ENCODE measurements around the gene SMIM43.

SMIM43 gene

DNA sequence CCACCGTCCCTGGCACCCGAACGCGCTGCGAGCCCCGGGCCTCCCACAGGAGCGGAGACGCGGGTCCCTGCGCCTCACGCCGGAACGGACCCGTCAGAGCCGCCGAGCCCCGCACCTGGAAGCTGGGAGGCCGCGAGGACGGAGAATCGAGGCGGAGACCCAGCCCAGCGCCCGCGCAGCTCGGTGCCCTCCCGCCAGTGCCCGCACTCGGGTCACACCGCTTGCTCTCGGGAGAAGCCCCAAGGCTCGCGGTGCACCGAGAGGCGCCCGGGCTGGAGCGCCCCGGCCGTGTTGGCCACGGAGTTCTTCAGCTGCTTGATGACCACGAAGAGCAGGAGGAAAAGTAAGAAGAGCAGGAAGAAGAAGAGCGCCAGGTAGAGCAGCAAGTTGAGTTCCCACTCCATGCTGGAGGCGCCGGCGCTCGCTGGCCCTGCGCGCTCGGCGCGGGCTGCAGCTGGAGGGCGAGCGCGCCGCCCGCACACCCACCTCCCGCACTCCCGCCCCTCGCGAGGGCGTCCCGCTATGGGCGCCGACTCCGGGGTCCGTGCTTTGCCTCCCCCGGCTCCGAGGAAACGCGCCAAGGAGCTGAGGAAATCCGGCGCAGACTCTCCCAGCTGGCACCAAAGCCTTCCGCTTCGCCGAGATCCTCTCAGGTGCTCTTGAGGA, at the start of gene SMIM43:
Gene SMIM43, minus strand, starts transcription at position 463 of the 666 bp plus-strand sequence. Its CDS starts 59 bp downstream, at position 404.
- DNase-seq = no peak

DNA sequence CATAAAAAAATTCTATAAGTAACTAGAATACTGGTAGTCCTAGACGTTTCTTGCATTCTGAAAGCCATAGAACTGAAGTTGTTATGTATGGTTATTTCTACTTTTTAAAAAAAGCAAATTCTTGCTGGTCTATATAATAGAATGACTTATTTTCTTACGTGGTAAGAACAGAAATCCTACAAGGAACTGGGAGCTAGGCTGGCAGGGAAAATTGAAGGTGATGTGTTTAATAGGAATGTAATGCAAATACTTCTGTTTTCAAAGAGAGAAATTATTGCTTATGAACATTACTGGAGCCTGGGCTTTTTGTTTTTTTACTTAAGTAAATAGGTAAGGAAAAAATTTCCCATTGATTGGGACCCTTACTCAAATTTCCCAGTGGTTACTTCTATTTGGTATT, 49.8 kb upstream of the SMIM43 start:
- no peak for DNase-seq

DNA sequence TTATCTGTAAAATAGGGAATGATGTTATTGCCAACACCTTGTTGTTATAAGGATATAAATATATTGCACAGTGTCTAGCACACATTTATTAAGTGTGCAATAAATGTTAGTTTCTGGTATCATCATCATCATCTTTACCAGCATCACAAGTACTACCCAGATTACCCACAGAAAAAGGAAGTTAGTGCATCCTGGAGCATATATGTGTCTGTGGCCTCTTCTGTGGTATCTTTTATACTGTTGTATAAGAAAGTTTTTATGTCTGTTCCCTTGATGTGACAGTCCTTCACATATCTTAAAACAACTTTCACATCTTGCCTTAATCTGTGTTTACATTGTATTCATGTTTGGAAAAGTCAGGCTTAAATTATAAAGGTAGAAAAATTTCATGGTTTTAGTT, 46.2 kb upstream of the SMIM43 start:
- no peak for DNase-seq

DNA sequence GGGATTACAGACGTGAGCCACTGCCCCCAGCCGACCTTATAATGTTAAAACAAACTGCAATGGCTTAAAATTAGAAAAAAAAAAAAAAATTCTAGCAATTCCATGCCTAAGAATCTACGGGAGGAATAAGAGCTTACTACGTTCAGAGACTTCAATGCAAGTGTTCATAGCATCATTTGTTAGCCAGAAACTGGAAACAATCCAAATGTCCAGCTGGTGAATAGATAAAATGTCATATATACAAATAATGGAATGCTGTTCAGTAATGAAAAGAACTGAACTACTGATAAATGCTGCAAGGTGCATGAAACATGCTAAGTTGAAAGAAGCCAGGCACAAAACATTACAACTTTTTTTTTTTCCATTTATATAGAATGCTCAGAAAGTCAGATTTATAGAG, 41.4 kb upstream of the SMIM43 start:
- no peak for DNase-seq

DNA sequence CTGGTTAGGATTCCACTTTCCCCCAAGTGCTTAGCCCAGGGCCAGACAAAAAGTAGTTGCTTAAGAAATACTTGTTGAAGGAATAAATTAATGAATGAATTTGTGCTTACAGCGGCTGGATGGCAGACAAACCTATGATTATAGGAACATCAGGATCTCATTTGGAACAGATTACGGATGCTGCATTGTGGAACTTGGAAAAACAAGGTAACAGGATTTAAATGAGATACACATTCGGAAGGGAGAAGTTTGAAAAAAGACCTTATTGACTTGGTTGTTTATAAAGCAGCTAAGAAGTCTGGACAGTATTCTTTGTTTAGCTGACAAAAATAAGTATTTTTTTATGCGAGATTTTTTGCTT, 36.7 kb upstream of the SMIM43 start:
- DNase-seq = no peak

DNA sequence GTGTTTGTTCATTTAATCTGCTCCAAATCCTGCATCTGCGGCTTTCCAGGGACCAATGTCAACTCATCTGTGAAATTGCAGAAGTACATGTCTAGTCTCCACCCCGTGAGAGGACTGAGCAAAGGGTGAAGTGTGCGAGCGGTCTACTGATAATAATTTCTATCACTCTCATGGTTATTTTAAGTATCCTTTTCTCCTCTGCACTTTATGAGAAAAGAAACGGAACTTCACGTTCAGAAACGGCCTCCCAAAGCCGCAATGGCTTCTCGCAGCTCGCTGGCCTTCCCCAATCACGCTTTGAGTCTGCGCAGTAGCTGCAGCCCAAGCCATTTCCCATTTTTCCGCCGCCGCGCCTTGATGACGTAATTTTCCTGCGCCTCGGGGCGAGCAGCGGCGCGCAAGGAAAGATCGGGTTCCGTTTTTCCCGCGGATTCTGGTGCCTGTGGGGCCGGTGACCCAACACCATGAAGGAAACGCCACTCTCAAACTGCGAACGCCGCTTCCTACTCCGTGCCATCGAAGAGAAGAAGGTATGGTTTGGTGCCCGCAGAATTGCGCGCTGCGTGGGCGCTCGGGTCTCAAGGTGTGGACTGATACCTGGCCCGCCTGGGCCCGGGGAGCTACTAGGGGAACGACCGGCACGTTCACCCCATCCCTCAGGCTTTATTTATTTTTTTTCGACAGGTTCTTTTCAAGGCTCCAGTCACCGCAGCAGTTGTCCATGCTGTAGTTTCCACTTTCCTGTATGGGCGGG, 36.2 kb upstream of the SMIM43 start, which contains the start of gene EXOSC9:
Gene EXOSC9, plus strand, starts transcription at position 363 of the 754 bp plus-strand sequence. Its CDS starts 102 bp downstream, at position 465.
- peak; percentile 57 for DNase-seq

DNA sequence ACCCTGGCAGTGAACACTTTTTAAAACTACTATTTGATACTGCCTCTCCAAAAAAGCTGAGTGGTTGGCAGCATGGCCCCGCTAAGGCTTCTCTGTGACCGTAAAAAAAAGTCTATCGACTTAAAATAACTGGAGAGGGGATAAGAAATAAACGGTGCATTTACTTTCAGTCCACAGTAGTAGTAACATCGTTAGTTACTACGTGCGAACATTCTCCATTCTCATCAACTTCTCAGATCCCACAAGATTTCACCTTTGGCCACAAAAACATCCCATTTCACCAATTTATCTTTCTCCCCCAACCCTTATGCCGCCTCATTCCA, 35.6 kb upstream of the SMIM43 start:
- DNase-seq = no peak

DNA sequence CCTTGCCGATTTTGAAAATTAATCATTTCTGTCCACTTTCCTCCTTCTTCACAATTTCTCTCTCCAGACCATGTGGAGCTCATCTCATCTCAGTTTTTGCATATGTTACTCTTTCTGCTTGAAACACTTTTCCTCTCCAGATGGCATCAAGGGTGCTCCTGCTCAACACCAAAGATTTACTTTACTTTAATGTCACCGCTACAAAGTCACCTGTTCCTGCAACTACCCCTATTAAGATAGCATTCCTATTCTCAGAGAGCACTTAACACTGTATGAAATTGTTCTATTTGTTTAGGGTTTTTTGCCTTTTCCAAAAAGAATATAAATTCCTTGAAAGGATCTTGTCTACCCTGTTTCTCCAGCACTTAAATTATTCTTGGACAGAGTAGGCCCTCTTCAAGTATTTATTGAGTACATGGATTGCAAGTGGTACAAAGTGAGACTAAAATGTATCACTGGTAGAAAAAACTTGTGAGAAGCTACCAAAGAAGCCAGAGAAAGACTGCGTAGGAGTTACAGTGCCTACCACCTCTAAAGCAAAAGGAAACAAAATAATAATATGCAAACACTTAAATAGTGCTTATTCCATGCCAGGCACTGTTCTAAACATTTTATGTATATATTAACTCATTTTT, 35.0 kb upstream of the SMIM43 start:
- DNase-seq = no peak

DNA sequence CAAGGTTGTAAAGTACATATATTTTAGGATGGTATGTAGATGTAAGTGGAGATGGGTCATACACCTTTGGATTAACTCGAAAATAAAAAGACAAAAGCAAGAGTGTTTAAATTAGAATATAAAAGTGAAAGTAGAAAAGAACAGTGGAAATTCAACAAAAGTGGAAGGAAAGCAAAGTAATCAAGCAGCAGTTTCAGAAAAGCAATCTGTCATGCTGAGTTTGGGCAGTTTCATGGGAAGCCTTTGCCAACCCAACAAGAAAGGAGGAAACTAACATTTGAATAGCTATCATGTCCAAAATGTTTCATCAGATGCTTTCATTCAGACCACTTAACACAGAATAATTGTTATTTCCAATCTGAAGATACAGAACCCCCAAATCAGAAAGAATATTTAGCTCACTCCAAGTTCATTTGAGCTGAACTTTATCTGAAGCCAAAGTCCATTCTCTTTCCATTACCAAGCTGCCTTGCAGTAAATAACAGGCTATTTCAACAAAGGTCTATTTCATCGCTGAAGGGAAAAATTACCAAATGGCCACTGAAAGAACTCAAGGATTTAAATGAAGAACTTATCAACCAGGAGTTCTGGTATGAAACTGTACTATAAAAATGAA, 34.4 kb upstream of the SMIM43 start:
- DNase-seq = no peak

DNA sequence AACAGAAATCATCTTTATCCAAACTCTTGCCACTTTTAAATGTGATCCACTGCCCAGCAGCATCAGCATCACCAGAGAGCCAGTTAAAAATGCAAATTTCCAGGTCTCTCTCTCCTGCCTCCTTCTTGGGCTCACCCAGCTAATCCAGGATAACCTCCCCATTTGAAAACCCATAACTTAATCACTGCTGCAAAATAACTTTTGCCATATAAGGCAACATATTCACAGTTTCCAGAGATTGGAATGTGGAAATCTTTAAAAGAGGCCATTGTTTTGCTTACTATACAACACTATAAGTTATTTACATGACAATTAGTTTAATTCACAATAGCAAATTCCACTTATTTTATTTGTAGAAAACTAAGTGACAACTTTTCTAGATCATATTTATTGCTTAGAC, 31.3 kb upstream of the SMIM43 start:
- no peak for DNase-seq

DNA sequence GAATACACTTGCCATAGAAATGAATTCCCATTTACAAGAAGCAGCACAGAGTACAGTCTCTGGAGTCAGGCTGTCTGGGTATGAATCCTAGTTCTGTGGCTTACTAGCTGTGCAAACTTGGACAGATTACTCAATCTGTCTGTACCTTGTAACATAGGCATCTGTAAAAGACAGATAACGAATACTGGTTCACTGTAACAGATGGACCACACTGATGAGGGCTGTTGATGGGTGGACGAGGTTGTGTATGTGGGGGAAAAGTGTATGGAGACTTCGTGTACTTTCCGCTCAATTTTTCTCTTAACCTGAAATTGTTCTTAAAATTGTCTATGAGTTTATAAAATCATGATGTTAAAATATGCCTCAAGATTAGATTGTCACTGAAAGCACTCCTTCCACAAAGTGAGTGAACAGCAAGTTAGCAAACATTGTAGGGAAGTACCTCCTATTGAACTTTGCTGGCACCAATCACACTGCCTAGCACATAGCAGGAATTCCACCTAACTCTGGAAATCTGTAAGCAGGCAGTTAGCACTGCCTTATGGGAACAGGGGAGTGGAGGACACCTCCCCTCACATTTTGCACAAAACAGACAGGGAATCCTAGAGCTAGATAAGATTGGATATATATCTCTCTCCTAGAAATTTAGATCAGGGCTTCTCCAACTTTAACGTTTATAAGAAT, 29.7 kb upstream of the SMIM43 start:
- no peak for DNase-seq

DNA sequence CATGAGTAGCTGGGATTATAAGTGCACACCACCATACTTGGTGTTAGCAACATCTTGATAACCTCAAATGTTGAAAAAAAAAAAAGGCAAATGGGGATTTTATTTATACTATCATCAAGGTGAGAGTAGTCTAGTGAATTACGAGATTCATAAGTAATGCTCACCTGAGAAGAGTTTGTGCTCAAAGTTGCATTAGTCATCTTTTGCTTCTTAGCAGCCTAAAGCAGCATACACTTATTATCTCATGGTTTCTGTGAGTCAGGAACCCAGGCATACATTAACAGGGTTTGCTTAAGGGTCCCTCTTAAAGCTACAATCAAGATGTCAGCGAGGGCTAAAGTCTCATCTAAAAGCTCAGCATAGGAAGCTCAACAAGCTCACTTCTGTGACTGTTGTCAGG, 28.0 kb upstream of the SMIM43 start:
- no peak for DNase-seq

DNA sequence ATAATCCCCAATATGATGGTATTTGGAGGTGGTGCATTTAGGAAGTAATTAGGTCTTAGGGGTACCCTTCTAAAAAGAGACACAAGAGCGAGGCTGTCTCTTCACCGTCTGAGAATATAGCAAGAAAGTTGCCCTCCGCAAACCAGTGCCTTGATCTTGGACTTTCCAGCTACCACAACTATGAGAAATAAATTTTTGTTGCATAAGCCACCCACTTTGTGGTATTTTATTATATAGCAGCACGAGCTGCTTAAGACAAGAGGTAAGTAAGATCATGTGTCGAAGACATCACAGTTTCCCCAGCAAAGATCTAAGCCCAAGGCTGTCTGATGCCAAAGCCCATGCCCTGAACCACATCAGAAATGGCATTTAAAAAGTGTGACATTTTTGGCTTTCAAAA, 26.5 kb upstream of the SMIM43 start:
- DNase-seq = no peak

DNA sequence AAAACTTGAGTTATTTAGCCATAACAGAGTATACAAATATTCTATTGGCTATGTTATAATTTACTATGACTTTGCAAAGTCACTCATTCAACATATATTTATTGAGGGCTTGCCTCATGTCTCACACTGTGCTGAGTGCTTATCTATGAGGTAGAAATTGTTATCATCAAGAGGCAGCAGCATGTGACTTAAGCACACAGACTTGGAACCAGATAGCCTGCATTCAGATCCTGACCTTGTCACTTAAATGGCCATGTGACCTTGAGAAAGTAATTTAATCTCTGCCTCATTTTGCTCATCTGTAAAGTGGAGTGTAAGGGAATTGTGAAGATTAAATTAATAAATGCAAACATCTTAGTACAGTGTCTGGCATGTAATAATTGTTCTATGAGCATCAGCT, 26.0 kb upstream of the SMIM43 start:
- DNase-seq = no peak

DNA sequence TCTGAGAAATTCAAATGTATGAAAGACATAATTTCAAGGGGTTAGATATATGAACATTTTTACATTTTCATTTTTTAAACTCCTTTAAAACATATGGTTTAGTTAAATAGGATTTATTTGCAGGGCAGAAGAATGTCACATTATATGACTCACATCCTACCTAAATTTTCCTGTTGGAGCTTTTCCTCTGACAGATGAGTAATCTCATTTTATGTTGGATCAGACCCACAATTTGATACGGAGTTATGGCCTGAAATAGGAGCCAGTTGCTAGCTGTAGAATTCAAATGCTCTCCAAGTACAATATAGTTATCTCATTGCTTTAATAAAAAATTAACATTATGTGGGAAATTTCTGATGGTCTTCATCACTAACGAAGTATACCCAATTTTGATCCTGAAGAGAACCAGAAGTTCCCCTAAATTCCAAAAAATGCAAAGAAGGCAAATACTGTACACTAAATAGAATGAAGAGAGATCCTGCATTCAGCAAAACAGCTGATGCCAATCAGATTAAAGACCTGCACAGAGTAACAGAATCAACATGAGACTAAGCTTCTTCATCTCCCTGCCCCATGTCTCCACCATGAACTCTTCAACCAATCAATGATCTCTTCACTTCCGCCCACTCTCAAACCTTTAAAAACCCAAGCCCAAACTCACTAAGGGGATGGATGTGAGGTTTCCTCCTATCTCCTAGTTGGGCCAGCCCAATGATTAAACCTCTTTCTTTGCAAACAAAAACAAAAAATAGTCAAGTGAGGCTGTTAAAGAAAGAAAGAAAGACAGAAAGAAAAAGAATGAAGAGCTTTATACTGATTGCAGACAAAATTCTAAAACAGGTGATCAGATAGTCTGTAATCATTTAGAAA, 25.2 kb upstream of the SMIM43 start:
- DNase-seq = no peak

DNA sequence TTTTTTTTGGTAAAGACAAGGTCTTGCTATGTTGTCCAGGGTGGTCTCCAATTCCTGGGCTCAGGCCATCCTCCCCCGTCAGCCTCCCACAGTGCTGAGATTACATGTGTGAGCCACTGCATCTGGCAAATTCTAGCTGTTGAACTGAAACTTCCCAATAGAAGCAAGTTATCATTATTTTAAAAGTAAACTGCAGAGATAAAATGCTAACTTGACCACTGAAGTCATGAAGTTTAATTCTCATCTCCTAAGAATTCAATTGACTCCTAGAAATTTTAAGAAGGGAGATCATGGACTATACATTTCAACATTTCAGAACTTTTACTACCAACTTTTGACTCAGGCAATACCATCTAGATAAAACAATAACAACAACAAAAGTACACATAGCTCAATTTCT, 24.5 kb upstream of the SMIM43 start:
- DNase-seq = no peak

DNA sequence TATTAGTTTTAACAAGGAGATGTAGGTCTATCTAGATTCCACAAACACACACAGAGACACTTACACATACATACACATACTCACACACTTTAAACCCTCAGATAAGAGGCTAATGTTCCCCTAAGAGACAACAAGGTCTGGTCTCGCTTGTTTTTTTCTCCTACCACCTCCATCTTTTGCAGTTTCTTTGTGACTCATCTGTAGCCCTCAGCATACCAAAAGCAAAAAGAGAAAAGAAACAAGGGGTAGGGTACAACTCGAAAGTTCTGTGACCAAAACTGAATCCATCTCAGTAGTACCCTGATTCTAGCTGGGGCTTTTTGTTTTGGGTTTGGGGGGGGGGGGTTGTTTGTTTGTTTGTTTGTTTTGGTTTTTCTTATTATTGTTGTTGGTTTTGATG, 23.9 kb upstream of the SMIM43 start:
- no peak for DNase-seq

DNA sequence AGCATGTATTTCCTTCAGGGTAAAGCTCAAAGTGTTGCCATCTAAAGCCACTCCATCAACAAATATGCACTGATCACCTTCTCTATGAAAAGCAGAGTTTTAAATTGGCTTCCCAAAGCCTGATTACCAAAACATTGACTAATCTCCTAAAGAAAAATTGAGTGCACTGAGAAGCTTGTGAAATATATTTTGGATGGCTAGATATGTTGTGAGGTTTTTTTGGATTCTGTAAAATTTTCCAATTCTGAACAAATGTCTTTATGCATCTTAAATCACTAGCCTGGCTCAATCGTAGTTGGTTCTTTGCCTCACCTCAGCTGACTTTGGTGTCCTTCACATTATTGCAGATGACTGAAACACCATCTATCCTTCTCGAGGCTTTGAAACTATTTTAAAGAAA, 21.3 kb upstream of the SMIM43 start:
- DNase-seq = no peak

DNA sequence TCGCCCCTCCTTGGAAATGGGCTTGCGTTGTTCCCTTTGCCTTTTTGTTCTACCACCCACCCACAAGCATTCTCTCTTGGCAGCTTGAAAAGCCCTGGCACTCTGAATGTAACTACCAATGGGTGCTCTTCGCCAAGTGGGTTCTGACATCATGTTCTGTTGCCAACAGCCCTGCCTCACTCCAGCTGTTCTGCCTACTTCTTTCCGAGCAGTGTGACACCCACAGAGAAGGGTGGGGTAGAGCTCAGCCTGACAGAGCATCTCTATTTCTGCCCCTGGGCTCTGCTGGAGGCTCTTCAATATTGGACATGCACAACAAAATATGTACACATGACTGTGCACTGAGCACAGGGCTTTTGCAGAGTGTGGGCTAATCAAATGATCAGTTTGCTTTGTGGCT, 20.5 kb upstream of the SMIM43 start:
- no peak for DNase-seq

DNA sequence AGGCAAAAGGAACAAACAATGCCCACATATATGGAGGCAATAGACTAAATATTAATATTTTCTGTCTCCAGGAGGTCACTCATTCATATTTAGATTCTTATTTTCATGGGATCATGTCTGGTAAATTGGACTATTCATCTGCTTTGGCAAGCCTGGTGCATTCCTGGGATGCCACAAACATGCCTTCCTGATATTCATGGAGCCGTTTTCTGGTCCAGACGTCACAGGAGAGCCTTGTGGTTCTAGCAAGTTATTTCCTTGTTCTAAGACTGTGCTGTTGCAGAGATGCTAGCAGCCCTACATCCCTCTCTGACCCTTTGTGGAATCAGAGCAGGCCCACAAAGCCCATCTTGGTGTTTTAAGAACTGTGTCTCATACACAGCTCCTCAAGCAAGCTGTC, 20.0 kb upstream of the SMIM43 start:
- no peak for DNase-seq

DNA sequence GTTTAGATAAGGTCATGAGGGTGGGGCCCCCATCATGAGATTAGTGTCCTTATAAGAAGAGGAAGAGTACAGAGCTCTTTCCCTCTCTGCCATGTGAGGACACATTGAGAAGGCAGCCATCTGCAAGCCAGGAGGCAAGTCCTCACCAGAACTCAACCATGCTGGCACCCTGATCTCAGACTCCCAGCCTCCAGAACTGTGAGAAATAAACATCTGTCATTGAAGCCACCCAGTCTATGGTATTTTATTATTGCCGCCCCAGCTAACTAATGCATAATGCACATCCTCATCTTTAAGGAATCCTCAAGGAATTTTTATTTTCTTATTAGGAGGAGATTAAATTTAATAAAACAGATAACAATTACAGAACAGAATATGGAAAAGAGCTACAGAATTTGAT, 19.4 kb upstream of the SMIM43 start:
- no peak for DNase-seq

DNA sequence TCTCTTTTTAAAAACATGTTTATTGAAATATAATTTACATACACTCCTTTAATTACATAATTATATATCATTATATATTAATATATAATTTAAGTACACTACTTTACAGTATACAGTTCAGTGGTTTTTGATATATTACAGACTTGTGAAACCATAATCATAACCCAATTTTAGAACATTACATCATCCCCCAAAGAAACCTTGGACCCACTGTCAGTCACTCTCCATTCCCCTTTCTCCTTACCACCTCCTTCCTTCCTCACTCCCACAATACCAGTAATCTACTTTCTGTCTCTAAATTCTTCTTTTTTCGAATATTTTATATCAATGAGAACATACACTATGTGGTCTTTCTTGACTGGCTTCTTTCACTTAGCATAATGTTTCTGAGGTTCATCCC, 18.2 kb upstream of the SMIM43 start:
- DNase-seq = no peak

All from NCI-H1436 treated with DMSO at 0.1 percent for 48 hours (cell line).